GM23338 (cell line): Measurements from ENCODE around the gene HOXB3. TPM values are rescaled to one million over a fixed set of nuclear protein-coding genes. Genes with fewer than 3 reads are reported as not detected.
A peak's percentile ranks its signal among the peaks of the same experiment; 100 is the strongest.

Experiments used
- ATAC-seq: fragments of 200-7000 bp; cut with Tn5 transposase; 3 replicates; pipeline ENCODE4 v1.9.1; 2020
- DNase-seq: peaks from one replicate; pipeline ENCODE4 v3.0.0-alpha.2; 2015; ENCODE audit warnings: low spot score
- H2AFZ ChIP-seq: fragments of 200-600 bp; sonication (generic); 2 replicates; pipeline ENCODE4 v1.8.0; 2016; ENCODE audit warnings: antibody characterized with exemption, mild to moderate bottlenecking, moderate library complexity
- H3F3A ChIP-seq: fragments of 200-600 bp; sonication (generic); replicated peaks from 2 replicates; pipeline ENCODE4 v1.8.0; 2017; ENCODE audit warnings: antibody characterized with exemption, mixed run types, low read depth
- H3K27ac ChIP-seq: fragments of 200-600 bp; sonication (generic); 2 replicates; pipeline ENCODE4 v1.6.1; 2016; ENCODE audit warnings: low read depth
- H3K27me3 ChIP-seq: fragments of 200-600 bp; sonication (generic); 2 replicates; pipeline ENCODE4 v1.8.0; 2016; ENCODE audit warnings: mild to moderate bottlenecking, mixed run types, moderate library complexity; ENCODE audit not compliant: insufficient read depth
- H3K36me3 ChIP-seq: fragments of 200-600 bp; sonication (generic); 2 replicates; pipeline ENCODE4 v1.8.0; 2016; ENCODE audit warnings: mild to moderate bottlenecking; ENCODE audit not compliant: insufficient read depth
- H3K4me1 ChIP-seq: fragments of 200-600 bp; sonication (generic); 2 replicates; pipeline ENCODE4 v1.8.0; 2016; ENCODE audit warnings: mild to moderate bottlenecking, moderate library complexity; ENCODE audit not compliant: insufficient read depth
- H3K4me2 ChIP-seq: fragments of 200-600 bp; sonication (generic); 2 replicates; pipeline ENCODE4 v1.7.1; 2017; ENCODE audit warnings: mixed run types
- H3K4me3 ChIP-seq: fragments of 200-600 bp; sonication (generic); 2 replicates; pipeline ENCODE4 v1.6.1; 2016; ENCODE audit warnings: mixed run types
- H3K79me2 ChIP-seq: fragments of 200-600 bp; sonication (generic); replicated peaks from 2 replicates; pipeline ENCODE4 v1.8.0; 2017; ENCODE audit warnings: mild to moderate bottlenecking; ENCODE audit not compliant: insufficient read depth
- H3K9me2 ChIP-seq: fragments of 200-600 bp; sonication (generic); 2 replicates; pipeline ENCODE4 v1.8.0; 2017; ENCODE audit not compliant: insufficient read depth
- H4K20me1 ChIP-seq: fragments of 200-600 bp; sonication (generic); replicated peaks from 2 replicates; pipeline ENCODE4 v1.8.0; 2017; ENCODE audit warnings: mild to moderate bottlenecking; ENCODE audit not compliant: insufficient read depth
- H3K27ac Mint-ChIP-seq: 2 replicates; pipeline ENCODE4 v1.8.0; 2020; ENCODE audit warnings: inconsistent platforms, mild to moderate bottlenecking, moderate library complexity, mixed read lengths
- H3K27me3 Mint-ChIP-seq: 3 replicates; pipeline ENCODE4 v1.8.0; 2022; ENCODE audit warnings: low read depth, mild to moderate bottlenecking, moderate library complexity, mixed read lengths, inconsistent platforms; ENCODE audit not compliant: insufficient read depth, poor library complexity
- H3K36me3 Mint-ChIP-seq: 3 replicates; pipeline ENCODE4 v1.8.0; 2021; ENCODE audit warnings: low read depth, mild to moderate bottlenecking, inconsistent platforms, moderate library complexity, mixed read lengths
- H3K4me1 Mint-ChIP-seq: 3 replicates; pipeline ENCODE4 v1.8.0; 2020; ENCODE audit warnings: mild to moderate bottlenecking, inconsistent platforms, mixed read lengths
- H3K4me3 Mint-ChIP-seq: 3 replicates; pipeline ENCODE4 v1.8.0; 2021; ENCODE audit warnings: moderate library complexity, mild to moderate bottlenecking, inconsistent platforms, mixed read lengths
- H3K9me3 Mint-ChIP-seq: 3 replicates; pipeline ENCODE4 v1.8.0; 2020; ENCODE audit warnings: moderate library complexity, mild to moderate bottlenecking, inconsistent platforms, mixed read lengths
- ETS1 ChIP-seq: IDR thresholded peaks from 2 replicates; pipeline ENCODE4 v1.6.1; 2016; ENCODE audit warnings: antibody characterized with exemption
- EZH2 ChIP-seq: fragments of 200-600 bp; sonication (generic); IDR thresholded peaks from one replicate; pipeline ENCODE4 v1.8.0; 2017; ENCODE audit warnings: antibody characterized with exemption, mild to moderate bottlenecking, low read depth; ENCODE audit not compliant: unreplicated experiment
- JUNB ChIP-seq: IDR thresholded peaks from one replicate; pipeline ENCODE4 v1.6.1; 2016; ENCODE audit warnings: antibody characterized with exemption; ENCODE audit not compliant: unreplicated experiment
- REST ChIP-seq: IDR thresholded peaks from one replicate; pipeline ENCODE4 v1.6.1; 2018; ENCODE audit warnings: antibody characterized with exemption; ENCODE audit not compliant: unreplicated experiment
- ZNF331 ChIP-seq: fragments of 250-450 bp; sonication (Bioruptor Pico); IDR thresholded peaks from 2 replicates; pipeline ENCODE4 v1.5.0; 2020; ENCODE audit warnings: low read depth, mild to moderate bottlenecking, moderate library complexity
- ZNF462 ChIP-seq: fragments of 250-450 bp; sonication (Bioruptor Pico); IDR thresholded peaks from 2 replicates; pipeline ENCODE4 v1.5.0; 2020; ENCODE audit warnings: mild to moderate bottlenecking, moderate library complexity
- polyA plus RNA-seq: library from polyadenylated mRNA; unstranded; fragments of >200 nt; fragmentation: Nextera tagmentation; extraction: Ambion mirVana; gene quantifications from 2 replicates; pipeline ENCODE4 v1.2.1, GENCODE V29; 2016
- total RNA-seq: library from RNA; depleted of rRNA; stranded (reverse); fragments of >200 nt; shearing (Covaris generic); gene quantifications from 2 replicates; pipeline ENCODE4 v1.2.3, GENCODE V29; 2014

The HOXB3 gene
- total and polyA plus RNA-seq, 2 experiments from 2014 or later = 0.17 TPM; not detected in 1

GRCh38 chr17:48564188-48565021 lies 25.6 kb downstream of the HOXB3 start (continued):
- TF ChIP-seq ZNF462 (CRISPR knock-in tag) = no peak
- no peak for TF ChIP-seq REST
- TF ChIP-seq JUNB = no peak

GRCh38 chr17:48563867-48564187 lies 26.2 kb downstream of the HOXB3 start:
- Histone ChIP-seq H3K4me1 (peaks cover 68% of the 10 kb centered on the region), H3K4me3 (no peak overlapping the region), H3K4me2 (no peak overlapping the region; the same call in 1 of the 2 replicates), H3K27ac (no peak overlapping the region), H3K36me3 (no peaks in the 10 kb centered on the region), H3F3A (peaks cover 58% of the 10 kb centered on the region), H3K79me2 (no peaks in the 10 kb centered on the region), H4K20me1 (peaks cover 62% of the 10 kb centered on the region), H3K9me2 (no peaks in the 10 kb centered on the region), H2AFZ (no peak overlapping the region), H3K27me3 (peaks cover 100% of the 10 kb centered on the region)
- no peaks in the 10 kb centered on the region for H3K36me3 Mint-ChIP-seq
- peak; percentile 75 for TF ChIP-seq EZH2
- TF ChIP-seq ETS1 = no peak
- no peak for TF ChIP-seq ZNF331 (CRISPR knock-in tag)
- H3K27ac Mint-ChIP-seq = no peak overlapping the region
- no peak for ATAC-seq
- DNase-seq = no peak
- peak overlapping the region; percentile 60 for H3K4me3 Mint-ChIP-seq
- no peaks in the 10 kb centered on the region; the same call in 2 of the 3 replicates for H3K9me3 Mint-ChIP-seq
- H3K27me3 Mint-ChIP-seq = peaks cover 52% of the 10 kb centered on the region
- H3K4me1 Mint-ChIP-seq = peaks cover 22% of the 10 kb centered on the region
